Measurements from ENCODE around the gene GPR132. TPM values are rescaled to one million over a fixed set of nuclear protein-coding genes. Genes with fewer than 3 reads are reported as not detected.
"Not testable (repeated sequence)": the region's sequence is repeated elsewhere in the genome, so short reads cannot be mapped to it uniquely, and the experiment has no call there.

The GPR132 gene
- total RNA-seq, 6 donors from 2014 or later: 3.0 to 14.7 (median 7.0) TPM

- peak in 1 of 2 donors; percentile 72 for ATAC-seq (ENCODE audit: low FRiP score in 2 of 2)
- no peaks in the 10 kb centered on the region for H3K36me3 ChIP-seq
- H3K27me3 ChIP-seq: no peaks in the 10 kb centered on the region
- no peaks in the 10 kb centered on the region for H3K9me3 ChIP-seq
- peak overlapping the region in 2 of 4 donors; percentile 56 to 79 for H3K27ac ChIP-seq
- WGBS, 2 donors: 79 to 82% methylated on average over 17 of the region's 17 CpGs
- peak in 1 of 2 donors; percentile 50 for DNase-seq
- H3K4me1 ChIP-seq: peaks cover 0 to 3% (median 0%) of the 10 kb centered on the region in 4 donors
- peak in 1 of 4 donors; percentile 29 for TF ChIP-seq POLR2A (IDR thresholded peaks at IDR 0.05)
- TF ChIP-seq, protein P1, sequence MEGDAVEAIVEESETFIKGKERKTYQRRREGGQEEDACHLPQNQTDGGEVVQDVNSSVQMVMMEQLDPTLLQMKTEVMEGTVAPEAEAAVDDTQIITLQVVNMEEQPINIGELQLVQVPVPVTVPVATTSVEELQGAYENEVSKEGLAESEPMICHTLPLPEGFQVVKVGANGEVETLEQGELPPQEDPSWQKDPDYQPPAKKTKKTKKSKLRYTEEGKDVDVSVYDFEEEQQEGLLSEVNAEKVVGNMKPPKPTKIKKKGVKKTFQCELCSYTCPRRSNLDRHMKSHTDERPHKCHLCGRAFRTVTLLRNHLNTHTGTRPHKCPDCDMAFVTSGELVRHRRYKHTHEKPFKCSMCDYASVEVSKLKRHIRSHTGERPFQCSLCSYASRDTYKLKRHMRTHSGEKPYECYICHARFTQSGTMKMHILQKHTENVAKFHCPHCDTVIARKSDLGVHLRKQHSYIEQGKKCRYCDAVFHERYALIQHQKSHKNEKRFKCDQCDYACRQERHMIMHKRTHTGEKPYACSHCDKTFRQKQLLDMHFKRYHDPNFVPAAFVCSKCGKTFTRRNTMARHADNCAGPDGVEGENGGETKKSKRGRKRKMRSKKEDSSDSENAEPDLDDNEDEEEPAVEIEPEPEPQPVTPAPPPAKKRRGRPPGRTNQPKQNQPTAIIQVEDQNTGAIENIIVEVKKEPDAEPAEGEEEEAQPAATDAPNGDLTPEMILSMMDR (IDR thresholded peaks at IDR 0.05): no peak
- no peak overlapping the region for H3K4me3 ChIP-seq
These were observed 30.8 kb downstream of the GPR132 start for GRCh38 chr14:105034315-105035039.

- not testable (repeated sequence) for H3K4me1 ChIP-seq; ATAC-seq (ENCODE audit: low FRiP score in 2 of 2); H3K36me3 ChIP-seq; H3K27me3 ChIP-seq; H3K9me3 ChIP-seq
- WGBS, 2 donors: 5 to 24% methylated on average over 45 of the region's 45 CpGs
- Histone ChIP-seq H3K4me3 (peak overlapping the region in 3 of 4 donors; percentile 44 to 49 (median 45)), H3K27ac (peak overlapping the region in 3 of 4 donors; percentile 50 to 79 (median 56))
- peak in 1 of 2 donors; percentile 64 for DNase-seq
These were observed 31.8 kb downstream of the GPR132 start for GRCh38 chr14:105033412-105033900.

GRCh38 chr14:105032451-105032901, 32.8 kb downstream of the GPR132 start:
- whole genome bisulfite sequencing, 2 donors: 89% methylated on average over 5 of the region's 5 CpGs

DNA sequence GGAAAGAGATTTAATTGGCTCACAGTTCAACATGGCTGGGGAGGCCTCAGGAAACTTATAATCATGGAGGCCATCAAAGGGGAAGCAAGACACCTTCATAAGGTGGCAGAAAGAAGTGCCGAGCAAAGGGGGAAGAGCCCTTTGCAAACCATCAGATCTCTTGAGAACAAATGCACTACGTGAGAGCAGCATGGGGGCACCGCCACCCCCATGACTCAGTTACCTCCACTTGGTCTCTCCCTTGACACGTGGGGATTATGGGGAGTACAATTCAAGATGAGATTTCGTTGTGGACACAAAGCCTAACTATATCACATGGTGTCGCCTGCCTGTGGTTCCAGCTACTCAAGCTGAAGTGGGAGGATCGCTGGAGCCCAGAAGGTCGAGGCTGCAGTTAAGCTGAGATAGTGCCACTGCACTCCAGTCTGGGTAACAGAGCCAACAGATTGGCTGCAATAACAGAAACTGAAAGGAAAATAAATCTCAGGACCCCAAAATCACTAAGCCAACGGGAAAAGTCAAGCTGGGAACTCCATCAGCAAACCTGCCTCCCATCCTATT, 34.3 kb downstream of the GPR132 start:
- H3K27me3 ChIP-seq: no peaks in the 10 kb centered on the region
- no peak overlapping the region for H3K27ac ChIP-seq
- H3K4me3 ChIP-seq: no peak overlapping the region
- TF ChIP-seq POLR2A (IDR thresholded peaks at IDR 0.05) (no peak), EP300 (IDR thresholded peaks at IDR 0.05) (no peak), POLR2AphosphoS5 (IDR thresholded peaks at IDR 0.05) (no peak)
- TF ChIP-seq, protein P1 (IDR thresholded peaks at IDR 0.05): no peak
- no peak for ATAC-seq (ENCODE audit: low FRiP score in 2 of 2)
- DNase-seq: no peak
- peaks cover 0 to 3% (median 0%) of the 10 kb centered on the region in 4 donors for H3K4me1 ChIP-seq
- 77 to 92% methylated on average over 9 of the region's 9 CpGs for WGBS, 2 donors
- no peaks in the 10 kb centered on the region for H3K36me3 ChIP-seq
- no peaks in the 10 kb centered on the region for H3K9me3 ChIP-seq

More at GRCh38 chr14:105032451-105032901, 32.8 kb downstream of the GPR132 start:
- H3K4me1 ChIP-seq; ATAC-seq (ENCODE audit: low FRiP score in 2 of 2); H3K27me3 ChIP-seq; H3K9me3 ChIP-seq; DNase-seq; H3K36me3 ChIP-seq; H3K27ac ChIP-seq: not testable (repeated sequence)
- H3K4me3 ChIP-seq: peak overlapping the region in 2 of 4 donors; percentile 44 to 45

- H3K4me1 ChIP-seq: peaks cover 0 to 3% (median 0%) of the 10 kb centered on the region in 4 donors
- WGBS, 2 donors: 84 to 92% methylated on average over 2 of the region's 2 CpGs
- no peak for ATAC-seq (ENCODE audit: low FRiP score in 2 of 2)
- no peaks in the 10 kb centered on the region for H3K27me3 ChIP-seq
- TF ChIP-seq POLR2A (IDR thresholded peaks at IDR 0.05): no peak
- TF ChIP-seq, protein P1 (IDR thresholded peaks at IDR 0.05): no peak
- no peak for TF ChIP-seq EP300 (IDR thresholded peaks at IDR 0.05)
- no peak for TF ChIP-seq POLR2AphosphoS5 (IDR thresholded peaks at IDR 0.05)
- no peaks in the 10 kb centered on the region for H3K9me3 ChIP-seq
- H3K4me3 ChIP-seq: no peak overlapping the region
- H3K27ac ChIP-seq: no peak overlapping the region
- no peaks in the 10 kb centered on the region for H3K36me3 ChIP-seq
- no peak for DNase-seq
These were observed 35.0 kb downstream of the GPR132 start for GRCh38 chr14:105030194-105030593.
